Measurements from ENCODE around the gene SNRPA. TPM values are rescaled to one million over a fixed set of nuclear protein-coding genes. Genes with fewer than 3 reads are reported as not detected.

Gene SNRPA
- total and polyA plus RNA-seq, 8 donors = 4.9 to 258 (median 58.8) TPM

GRCh38 chr19:40798683-40799557, 47.9 kb downstream of the SNRPA start, which contains the start of gene EGLN2:
Gene EGLN2, plus strand, starts transcription at chr19:40799191. Its CDS starts 1,382 bp downstream, at chr19:40800573.
- Histone ChIP-seq H3K27ac (peak within 1 kb of the TSS; percentile 95 to 99 (median 97)), H3K36me3 (peaks cover 11 to 26% (median 15%) of the 10 kb centered on the region in 4 donors), H3K9me3 (no peaks in the 10 kb centered on the region), H3K27me3 (no peaks in the 10 kb centered on the region), H3K4me1 (peaks cover 46 to 52% (median 49%) of the 10 kb centered on the region in 4 donors), H3K4me3 (peak within 1 kb of the TSS; percentile 86 to 98 (median 92))
- 0 to 1% (median 0%) methylated on average over 31 to 105 of the region's 110 CpGs for WGBS, 5 donors
- TF ChIP-seq POLR2AphosphoS5 (IDR thresholded peaks at IDR 0.05) (peak; percentile 73 to 93 (median 80)), POLR2A (IDR thresholded peaks at IDR 0.05) (no peak)
- TF ChIP-seq, protein P1, sequence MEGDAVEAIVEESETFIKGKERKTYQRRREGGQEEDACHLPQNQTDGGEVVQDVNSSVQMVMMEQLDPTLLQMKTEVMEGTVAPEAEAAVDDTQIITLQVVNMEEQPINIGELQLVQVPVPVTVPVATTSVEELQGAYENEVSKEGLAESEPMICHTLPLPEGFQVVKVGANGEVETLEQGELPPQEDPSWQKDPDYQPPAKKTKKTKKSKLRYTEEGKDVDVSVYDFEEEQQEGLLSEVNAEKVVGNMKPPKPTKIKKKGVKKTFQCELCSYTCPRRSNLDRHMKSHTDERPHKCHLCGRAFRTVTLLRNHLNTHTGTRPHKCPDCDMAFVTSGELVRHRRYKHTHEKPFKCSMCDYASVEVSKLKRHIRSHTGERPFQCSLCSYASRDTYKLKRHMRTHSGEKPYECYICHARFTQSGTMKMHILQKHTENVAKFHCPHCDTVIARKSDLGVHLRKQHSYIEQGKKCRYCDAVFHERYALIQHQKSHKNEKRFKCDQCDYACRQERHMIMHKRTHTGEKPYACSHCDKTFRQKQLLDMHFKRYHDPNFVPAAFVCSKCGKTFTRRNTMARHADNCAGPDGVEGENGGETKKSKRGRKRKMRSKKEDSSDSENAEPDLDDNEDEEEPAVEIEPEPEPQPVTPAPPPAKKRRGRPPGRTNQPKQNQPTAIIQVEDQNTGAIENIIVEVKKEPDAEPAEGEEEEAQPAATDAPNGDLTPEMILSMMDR (IDR thresholded peaks at IDR 0.05) = no peak
- intact Hi-C loops (cut with DNase I; ENCODE audit: low total_unique reads) = no loop called here
- DNase-seq = peak in 1 of 2 donors; percentile 100

- Histone ChIP-seq H3K36me3 (peaks cover 11 to 26% (median 15%) of the 10 kb centered on the region in 4 donors), H3K4me3 (peak overlapping the region; percentile 86 to 98 (median 92)), H3K27ac (peak overlapping the region; percentile 95 to 99 (median 97)), H3K27me3 (no peaks in the 10 kb centered on the region), H3K4me1 (peaks cover 55 to 60% (median 57%) of the 10 kb centered on the region in 4 donors), H3K9me3 (no peaks in the 10 kb centered on the region)
- intact Hi-C loops (cut with DNase I; ENCODE audit: low total_unique reads) = no loop called here
- TF ChIP-seq POLR2AphosphoS5 (IDR thresholded peaks at IDR 0.05) (peak in 1 of 3 donors; percentile 16), POLR2A (IDR thresholded peaks at IDR 0.05) (no peak), EP300 (IDR thresholded peaks at IDR 0.05) (no peak)
- TF ChIP-seq, protein P1 (IDR thresholded peaks at IDR 0.05) = no peak
- 1 to 4% (median 2%) methylated on average over 33 to 40 of the region's 40 CpGs for WGBS, 5 donors
- peak; percentile 42 to 79 for DNase-seq
These were observed 48.7 kb downstream of the SNRPA start for GRCh38 chr19:40799558-40800338.

DNA sequence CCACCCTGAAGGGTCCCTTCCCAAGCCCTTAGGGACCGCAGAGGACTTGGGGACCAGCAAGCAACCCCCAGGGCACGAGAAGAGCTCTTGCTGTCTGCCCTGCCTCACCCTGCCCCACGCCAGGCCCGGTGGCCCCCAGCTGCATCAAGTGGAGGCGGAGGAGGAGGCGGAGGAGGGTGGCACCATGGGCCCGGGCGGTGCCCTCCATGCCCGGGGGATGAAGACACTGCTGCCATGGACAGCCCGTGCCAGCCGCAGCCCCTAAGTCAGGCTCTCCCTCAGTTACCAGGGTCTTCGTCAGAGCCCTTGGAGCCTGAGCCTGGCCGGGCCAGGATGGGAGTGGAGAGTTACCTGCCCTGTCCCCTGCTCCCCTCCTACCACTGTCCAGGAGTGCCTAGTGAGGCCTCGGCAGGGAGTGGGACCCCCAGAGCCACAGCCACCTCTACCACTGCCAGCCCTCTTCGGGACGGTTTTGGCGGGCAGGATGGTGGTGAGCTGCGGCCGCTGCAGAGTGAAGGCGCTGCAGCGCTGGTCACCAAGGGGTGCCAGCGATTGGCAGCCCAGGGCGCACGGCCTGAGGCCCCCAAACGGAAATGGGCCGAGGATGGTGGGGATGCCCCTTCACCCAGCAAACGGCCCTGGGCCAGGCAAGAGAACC, 49.5 kb downstream of the SNRPA start:
- Histone ChIP-seq H3K27ac (peak overlapping the region; percentile 95 to 99 (median 97)), H3K4me1 (peaks cover 62 to 68% (median 64%) of the 10 kb centered on the region in 4 donors), H3K36me3 (peaks cover 11 to 27% (median 17%) of the 10 kb centered on the region in 4 donors), H3K9me3 (no peaks in the 10 kb centered on the region), H3K27me3 (no peaks in the 10 kb centered on the region), H3K4me3 (peak overlapping the region; percentile 86 to 98 (median 92))
- intact Hi-C loops (cut with DNase I; ENCODE audit: low total_unique reads) = no loop called here
- peak in 1 of 2 donors; percentile 20 for DNase-seq
- TF ChIP-seq POLR2AphosphoS5 (IDR thresholded peaks at IDR 0.05) (no peak), POLR2A (IDR thresholded peaks at IDR 0.05) (no peak), EP300 (IDR thresholded peaks at IDR 0.05) (no peak)
- TF ChIP-seq, protein P1 (IDR thresholded peaks at IDR 0.05) = no peak
- 43 to 64% (median 55%) methylated on average over 14 to 27 of the region's 27 CpGs for WGBS, 5 donors
